Prostate gland (tissue), 2 donors: ENCODE results near the gene MTURN.

Experiments
- CTCF ChIP-seq, 4 experiments: fragments of 200-600 bp in 2 of 4; fragments of 450-650 bp in 2 of 4; sonication (generic) in 2 of 4; IDR thresholded peaks; 1 replicate in 3 of 4; 2 replicates in 1 of 4; pipeline ENCODE4 v1.5.1; 2016 to 2019; ENCODE audit warnings: antibody characterized with exemption in 4 of 4, mild to moderate bottlenecking in 2 of 4, moderate library complexity in 2 of 4
- POLR2A ChIP-seq: fragments of 450-650 bp; IDR thresholded peaks from one replicate; pipeline ENCODE4 v1.6.1; 2016; ENCODE audit warnings: antibody characterized with exemption, mild to moderate bottlenecking

GRCh38 chr7:30172451-30172850 lies 37.7 kb downstream of the MTURN start:
- TF ChIP-seq POLR2A (no peak), CTCF (IDR thresholded peaks at IDR 0.05) (no peak)
